HUES6 (cell line): Measurements from ENCODE around the gene FYTTD1.

Experiments
- H3K27ac ChIP-seq: 2 replicates; pipeline ENCODE4 v1.7.0; 2013; ENCODE audit warnings: low read depth, mild to moderate bottlenecking, low read length, inconsistent platforms
- H3K27me3 ChIP-seq: 2 replicates; pipeline ENCODE4 v1.6.1; 2013; ENCODE audit warnings: low read length; ENCODE audit not compliant: control insufficient read depth, insufficient read depth
- H3K36me3 ChIP-seq: 2 replicates; pipeline ENCODE4 v1.6.1; 2013; ENCODE audit warnings: low read length; ENCODE audit not compliant: control insufficient read depth, insufficient read depth
- H3K4me1 ChIP-seq: 2 replicates; pipeline ENCODE4 v1.6.1; 2013; ENCODE audit warnings: low read length; ENCODE audit not compliant: control insufficient read depth, insufficient read depth
- H3K4me3 ChIP-seq: 2 replicates; pipeline ENCODE4 v1.5.1; 2013; ENCODE audit warnings: low read depth, low read length
- H3K9ac ChIP-seq: one replicate; pipeline ENCODE4 v1.6.1; 2013; ENCODE audit warnings: mild to moderate bottlenecking, low read length
- H3K9me3 ChIP-seq: 2 replicates; pipeline ENCODE4 v1.6.1; 2013; ENCODE audit warnings: low read depth, low read length; ENCODE audit not compliant: control insufficient read depth, insufficient read depth

Gene FYTTD1

DNA sequence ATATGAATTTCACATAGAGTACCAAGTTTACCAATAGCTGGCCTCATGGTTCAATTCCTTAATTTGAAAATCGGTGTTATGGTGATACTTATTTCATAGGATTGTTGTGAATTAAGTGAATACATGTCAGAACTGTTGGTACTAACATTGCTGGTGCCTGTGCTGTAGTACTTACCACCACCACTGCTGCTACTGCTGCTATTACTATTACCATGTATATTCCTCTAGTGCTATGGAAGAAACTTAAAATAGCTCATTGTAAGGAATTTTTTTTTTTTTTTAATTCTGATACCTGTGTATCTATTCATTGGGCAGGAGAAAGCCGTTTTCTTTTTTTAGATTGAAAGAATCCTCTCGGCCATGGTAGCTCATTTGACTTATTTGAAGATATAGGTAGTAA, 3.6 kb downstream of the FYTTD1 start:
- H3K9ac ChIP-seq = no peak overlapping the region
- H3K36me3 ChIP-seq = 0 out of 2 replicates have a peak, but pooled peaks cover 2% of the 10 kb centered on the region
- H3K27me3 ChIP-seq = peaks cover 25% of the 10 kb centered on the region
- no peaks in the 10 kb centered on the region for H3K9me3 ChIP-seq
- peaks cover 6% of the 10 kb centered on the region; the same call in 1 of the 2 replicates for H3K4me1 ChIP-seq
- no peak overlapping the region for H3K27ac ChIP-seq
- no peak overlapping the region for H3K4me3 ChIP-seq

DNA sequence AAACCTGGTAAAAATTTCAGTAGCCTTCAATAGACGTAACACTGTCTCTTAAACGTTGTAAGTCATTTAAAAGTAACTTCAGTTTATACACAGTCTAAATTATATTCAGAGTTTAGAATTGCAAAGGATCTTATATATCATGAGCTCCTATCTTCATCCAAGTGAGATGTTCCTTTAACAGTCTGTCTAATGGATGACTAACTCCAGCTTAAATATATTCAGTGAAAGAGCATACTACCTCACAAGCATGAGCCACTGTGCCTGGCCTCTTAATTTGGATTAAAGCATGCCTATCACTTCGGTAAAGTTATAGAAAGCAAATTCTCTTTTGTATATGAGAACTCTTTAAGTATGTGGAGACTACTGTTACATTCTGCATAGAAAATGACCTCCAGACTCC, 7.0 kb downstream of the FYTTD1 start:
- no peak overlapping the region for H3K9ac ChIP-seq
- no peak overlapping the region for H3K27ac ChIP-seq
- H3K36me3 ChIP-seq = peaks cover 5% of the 10 kb centered on the region
- no peaks in the 10 kb centered on the region for H3K27me3 ChIP-seq
- H3K9me3 ChIP-seq = no peaks in the 10 kb centered on the region
- H3K4me3 ChIP-seq = no peak overlapping the region
- no peaks in the 10 kb centered on the region for H3K4me1 ChIP-seq

DNA sequence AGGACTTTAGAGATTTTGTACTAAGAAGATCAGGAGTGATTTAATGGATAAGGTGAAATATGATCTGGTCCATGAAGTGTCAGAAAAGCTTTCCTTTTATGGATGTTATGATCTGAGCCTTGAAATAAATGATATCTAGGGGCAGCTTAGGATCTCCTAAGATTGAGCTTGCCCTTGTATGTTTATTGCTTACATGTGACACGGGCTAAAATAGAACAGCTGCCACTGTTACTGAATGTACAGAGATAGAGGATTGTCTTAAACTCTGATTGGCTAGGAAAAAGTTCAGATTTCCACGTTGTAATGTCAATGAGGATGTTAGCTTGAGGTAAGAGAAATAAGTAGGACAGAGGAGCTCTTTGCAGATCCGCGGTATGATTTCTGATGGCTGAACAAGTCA, 8.8 kb downstream of the FYTTD1 start:
- Histone ChIP-seq H3K4me1 (no peaks in the 10 kb centered on the region), H3K9ac (no peak overlapping the region), H3K27ac (no peak overlapping the region), H3K9me3 (no peaks in the 10 kb centered on the region), H3K4me3 (no peak overlapping the region), H3K36me3 (peaks cover 8% of the 10 kb centered on the region), H3K27me3 (no peaks in the 10 kb centered on the region)

DNA sequence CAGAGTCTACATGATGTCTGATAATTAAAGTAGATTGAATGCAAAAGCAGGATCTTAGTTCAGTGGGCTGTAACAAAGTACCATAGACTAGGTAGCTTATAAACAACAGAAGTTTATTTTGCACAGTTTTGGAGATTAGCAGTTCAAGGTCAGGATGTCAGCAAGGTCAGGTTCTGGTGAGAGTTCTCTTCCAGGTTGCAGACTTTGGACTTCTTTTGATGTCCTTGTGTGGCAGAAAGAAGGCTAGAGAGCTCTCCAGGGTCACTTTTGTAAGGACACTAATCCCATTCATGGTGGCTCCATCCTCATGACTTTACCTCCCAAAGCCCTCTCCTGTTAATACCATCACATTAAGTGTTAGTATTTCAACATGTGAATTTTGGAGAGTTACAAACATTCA, 12.1 kb downstream of the FYTTD1 start:
- Histone ChIP-seq H3K9ac (no peak overlapping the region), H3K27me3 (no peaks in the 10 kb centered on the region), H3K4me3 (no peak overlapping the region), H3K27ac (no peak overlapping the region), H3K4me1 (no peaks in the 10 kb centered on the region), H3K9me3 (no peaks in the 10 kb centered on the region), H3K36me3 (peaks cover 8% of the 10 kb centered on the region)

DNA sequence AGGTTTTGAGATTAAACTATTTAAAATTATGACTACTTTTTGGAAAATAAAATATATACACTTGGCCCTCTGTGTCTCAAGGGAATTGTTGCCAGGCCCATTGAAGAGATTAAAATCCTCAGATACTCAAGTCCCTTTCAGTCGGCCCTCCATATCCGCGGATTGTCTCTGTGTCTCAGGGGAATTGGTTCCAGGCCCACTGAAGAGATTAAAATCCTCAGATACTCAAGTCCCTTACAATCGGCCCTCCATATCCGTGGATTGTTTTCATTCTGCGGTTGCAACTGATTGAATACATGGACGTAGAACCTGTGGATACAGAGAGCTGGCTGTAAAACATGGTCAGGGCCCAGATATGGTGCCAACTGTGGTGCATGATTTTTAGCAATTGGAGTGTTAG, 25.6 kb downstream of the FYTTD1 start:
- Histone ChIP-seq H3K9ac (no peak overlapping the region), H3K4me3 (no peak overlapping the region), H3K4me1 (no peaks in the 10 kb centered on the region), H3K27ac (no peak overlapping the region), H3K27me3 (no peaks in the 10 kb centered on the region), H3K36me3 (peaks cover 37% of the 10 kb centered on the region), H3K9me3 (peaks cover 3% of the 10 kb centered on the region; the same call in 1 of the 2 replicates)

DNA sequence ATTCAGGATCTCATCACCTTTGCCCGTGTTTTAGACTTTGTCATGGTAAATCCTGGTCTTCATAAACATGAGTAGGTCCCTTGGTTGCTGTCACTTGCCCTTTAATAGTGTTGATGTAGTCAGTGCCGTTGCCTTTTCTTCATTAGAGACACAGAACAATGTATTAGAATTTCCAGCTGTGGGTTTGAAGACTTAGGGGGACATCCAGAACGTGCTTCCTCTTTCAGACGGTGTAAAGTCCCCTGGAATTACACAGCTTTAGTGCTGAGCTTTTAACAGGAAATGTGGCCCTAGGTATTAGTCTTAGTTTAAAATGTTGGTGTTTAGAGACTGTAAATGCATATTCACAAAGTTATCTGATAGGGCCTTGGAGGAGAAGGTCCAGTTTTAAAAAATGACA, 32.5 kb downstream of the FYTTD1 start:
- Histone ChIP-seq H3K9me3 (peaks cover 3% of the 10 kb centered on the region; the same call in 1 of the 2 replicates), H3K27me3 (no peaks in the 10 kb centered on the region), H3K4me3 (no peak overlapping the region), H3K36me3 (peaks cover 27% of the 10 kb centered on the region), H3K4me1 (no peaks in the 10 kb centered on the region), H3K9ac (no peak overlapping the region), H3K27ac (no peak overlapping the region)

DNA sequence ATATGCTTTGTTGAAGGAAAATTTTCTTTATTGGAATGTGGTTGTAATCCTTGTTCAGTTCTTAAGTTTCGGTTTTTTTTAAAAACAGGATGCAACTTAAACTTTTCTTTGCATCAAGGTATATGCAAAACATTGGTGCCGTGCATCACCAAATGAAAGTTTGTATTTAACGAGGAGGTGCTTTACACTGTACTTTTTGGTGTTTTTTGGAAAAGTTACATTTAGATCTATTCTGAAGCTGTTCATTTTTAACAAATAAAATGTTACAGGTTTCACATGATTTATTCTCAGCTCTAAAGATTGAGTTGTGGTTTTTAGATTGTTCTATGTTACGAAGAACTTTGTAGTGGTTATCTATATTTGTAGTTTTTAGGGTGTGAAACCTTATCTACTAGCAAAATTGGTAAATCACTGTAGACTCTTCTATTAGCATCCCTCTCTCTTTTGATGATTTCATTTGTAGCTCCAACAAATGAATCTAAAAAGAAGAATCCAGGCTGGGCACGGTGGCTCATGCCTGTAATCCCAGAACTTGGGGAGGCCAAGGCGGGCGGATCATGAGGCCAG, 34.4 kb downstream of the FYTTD1 start:
- H3K4me3 ChIP-seq = no peak overlapping the region
- peaks cover 16% of the 10 kb centered on the region for H3K36me3 ChIP-seq
- H3K27me3 ChIP-seq = no peaks in the 10 kb centered on the region
- H3K9ac ChIP-seq = no peak overlapping the region
- no peak overlapping the region for H3K27ac ChIP-seq
- no peaks in the 10 kb centered on the region for H3K4me1 ChIP-seq
- peaks cover 3% of the 10 kb centered on the region; the same call in 1 of the 2 replicates for H3K9me3 ChIP-seq

DNA sequence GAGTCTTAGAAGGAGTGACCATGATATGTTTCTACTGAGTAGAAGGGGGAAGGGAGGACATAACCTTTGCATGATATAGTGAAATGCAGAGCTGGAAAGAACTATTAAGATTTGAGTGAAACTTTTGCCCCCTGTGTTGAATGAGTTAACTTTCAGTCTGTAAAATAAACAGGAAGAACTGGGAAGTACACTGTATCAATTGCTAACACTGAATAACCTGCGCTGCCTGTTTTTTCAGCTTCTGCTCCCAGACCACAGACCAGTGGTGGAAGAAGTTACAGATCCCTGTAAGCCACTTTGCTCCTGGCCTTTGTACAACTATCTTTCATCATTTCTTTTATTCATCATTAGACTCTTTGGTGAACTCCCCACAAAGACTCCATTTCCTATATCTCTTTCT, 37.7 kb downstream of the FYTTD1 start:
- Histone ChIP-seq H3K27ac (no peak overlapping the region), H3K4me3 (no peak overlapping the region), H3K36me3 (no peaks in the 10 kb centered on the region; the same call in 1 of the 2 replicates), H3K4me1 (no peaks in the 10 kb centered on the region), H3K27me3 (no peaks in the 10 kb centered on the region), H3K9me3 (no peaks in the 10 kb centered on the region), H3K9ac (no peak overlapping the region)

DNA sequence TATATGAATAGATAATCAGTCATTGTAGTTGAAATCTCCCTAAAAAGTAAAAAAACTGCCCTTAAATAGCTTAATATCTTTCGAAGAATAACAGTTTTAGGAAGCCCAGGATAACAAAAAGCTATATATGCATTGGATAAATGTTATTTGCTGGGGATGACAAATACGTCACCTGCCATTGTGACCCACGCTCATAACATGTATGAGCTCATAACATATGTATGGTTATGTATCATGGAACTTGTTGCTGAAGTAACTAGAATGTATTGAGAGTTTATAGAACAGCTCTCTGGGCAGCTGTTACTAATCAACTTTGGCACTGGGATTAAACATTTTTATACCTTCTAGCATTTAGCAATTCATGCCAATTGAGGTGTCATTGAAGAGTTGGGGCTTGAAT, 39.6 kb downstream of the FYTTD1 start:
- no peaks in the 10 kb centered on the region for H3K4me1 ChIP-seq
- no peak overlapping the region for H3K4me3 ChIP-seq
- no peak overlapping the region for H3K27ac ChIP-seq
- H3K36me3 ChIP-seq = no peaks in the 10 kb centered on the region; the same call in 1 of the 2 replicates
- no peaks in the 10 kb centered on the region for H3K9me3 ChIP-seq
- H3K27me3 ChIP-seq = no peaks in the 10 kb centered on the region
- H3K9ac ChIP-seq = no peak overlapping the region

DNA sequence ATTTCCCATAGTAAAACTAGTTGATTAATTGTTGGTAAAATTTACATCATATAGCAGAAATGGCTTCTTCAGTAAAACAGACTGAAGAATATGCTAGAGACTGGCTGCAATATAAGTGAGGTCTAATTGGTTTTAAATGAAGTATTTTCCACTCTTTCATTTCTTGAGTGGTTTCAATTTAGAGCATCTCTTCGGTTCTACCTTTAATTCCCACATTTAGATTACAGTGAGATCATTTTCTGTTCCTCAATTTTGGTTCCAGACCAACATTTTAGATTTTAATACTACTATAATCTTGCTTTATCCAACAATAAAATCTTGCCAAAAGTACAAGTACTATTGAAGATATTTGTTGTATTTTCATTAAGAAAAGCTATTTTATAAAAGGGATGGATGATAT, 40.4 kb downstream of the FYTTD1 start:
- H3K9ac ChIP-seq = no peak overlapping the region

DNA sequence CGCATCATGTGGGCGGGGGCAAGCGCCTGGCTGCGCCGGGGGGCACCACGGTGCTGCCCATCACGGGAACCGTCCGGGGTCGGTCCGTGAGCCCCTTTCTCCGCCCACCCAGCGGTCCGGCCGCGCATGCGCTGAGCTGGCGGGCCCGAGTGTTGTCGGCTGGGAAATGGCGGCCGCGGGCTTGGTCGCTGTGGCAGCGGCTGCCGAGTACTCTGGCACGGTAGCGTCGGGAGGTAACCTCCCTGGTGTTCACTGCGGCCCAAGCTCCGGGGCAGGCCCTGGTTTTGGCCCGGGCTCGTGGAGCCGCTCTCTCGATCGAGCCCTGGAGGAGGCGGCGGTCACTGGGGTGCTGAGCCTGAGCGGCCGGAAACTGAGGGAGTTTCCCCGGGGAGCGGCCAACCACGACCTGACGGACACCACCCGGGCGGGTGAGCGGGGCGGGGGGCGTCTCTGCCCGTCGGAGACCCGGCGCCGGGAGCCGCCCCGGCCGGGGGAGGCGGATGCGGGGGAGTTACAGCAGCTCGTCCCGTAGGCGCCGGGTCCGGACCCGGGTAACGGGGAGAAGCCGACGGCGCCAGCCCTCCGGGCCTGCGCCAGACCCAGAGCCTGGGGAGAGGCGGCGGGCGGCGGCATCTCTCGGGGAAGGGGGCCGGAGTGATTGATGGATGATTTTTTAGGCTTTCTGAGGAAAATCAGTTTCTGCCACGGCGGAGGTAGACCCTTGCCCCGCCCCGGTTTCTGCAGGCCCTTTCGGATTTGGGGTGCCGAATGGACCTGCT, 41.6 kb downstream of the FYTTD1 start, which contains the start of gene LRCH3:
TSS of gene LRCH3 (plus strand) at position 142 of the 779 bp plus-strand sequence. CDS start at position 167, 25 bp downstream.
- no peaks in the 10 kb centered on the region for H3K9me3 ChIP-seq
- no peaks in the 10 kb centered on the region for H3K4me1 ChIP-seq
- no peaks in the 10 kb centered on the region; the same call in 1 of the 2 replicates for H3K36me3 ChIP-seq
- peak within 1 kb of the TSS; percentile 95 for H3K27ac ChIP-seq
- peak within 1 kb of the TSS; percentile 93 for H3K4me3 ChIP-seq
- H3K27me3 ChIP-seq = no peaks in the 10 kb centered on the region
- peak within 1 kb of the TSS; percentile 96 for H3K9ac ChIP-seq

More for the DNA sequence above, 40.4 kb downstream of the FYTTD1 start:
- no peaks in the 10 kb centered on the region for H3K27me3 ChIP-seq
- no peak overlapping the region for H3K27ac ChIP-seq
- H3K9me3 ChIP-seq = no peaks in the 10 kb centered on the region
- H3K4me1 ChIP-seq = no peaks in the 10 kb centered on the region
- H3K36me3 ChIP-seq = no peaks in the 10 kb centered on the region; the same call in 1 of the 2 replicates
- peak overlapping the region; percentile 93 for H3K4me3 ChIP-seq
